GM12878 (cell line): Measurements from ENCODE around the gene TSSC4. TPM values are rescaled to one million over a fixed set of nuclear protein-coding genes. Genes with fewer than 3 reads are reported as not detected.
"Not testable (repeated sequence)": the region's sequence is repeated elsewhere in the genome, so short reads cannot be mapped to it uniquely, and the experiment has no call there.

Source experiments
- ATAC-seq: fragments of 200-7000 bp; cut with Tn5 transposase; 3 replicates; pipeline ENCODE4 v1.9.1; 2020; ENCODE audit warnings: mild to moderate bottlenecking, moderate library complexity
- BruUV-seq: library from RNA; stranded (reverse); fragments of 400-500 nt; replicated peaks from 2 replicates; lab custom pipeline; 2021; lab: Mats Ljungman, UMichigan
- CTCF ChIA-PET: fragments of 300-600 bp; sonication (Branson Sonifier 250); formaldehyde crosslinking; extraction: SDS; loops from one replicate; lab custom pipeline; 2021; ENCODE audit warnings: inconsistent platforms; lab: Yijun Ruan, JAX
- POLR2A ChIA-PET: fragments of 350-600 bp; formaldehyde crosslinking; extraction: SDS; loops from one replicate; lab custom pipeline; 2021; ENCODE audit warnings: inconsistent platforms; lab: Charles Lee
- RAD21 ChIA-PET: fragments of 300-600 bp; sonication (Branson Sonifier 250); formaldehyde crosslinking; loops from one replicate; lab custom pipeline; 2023; ENCODE audit warnings: antibody characterized with exemption; ENCODE audit not compliant: unreplicated experiment; lab: Charles Lee
- SMC1A ChIA-PET: fragments of 300-600 bp; sonication (Branson Sonifier 250); formaldehyde crosslinking; loops from one replicate; lab custom pipeline; 2023; ENCODE audit not compliant: unreplicated experiment, uncharacterized antibody; lab: Charles Lee
- DNase-seq: peaks from one replicate; pipeline ENCODE4 v3.0.0-alpha.2; 2011; ENCODE audit warnings: low read depth, low spot score
- FAIRE-seq: peaks from 3 replicates; lab custom pipeline; 2011; peaks lifted over from hg19 to GRCh38; lab: Jason Lieb, UNC
- H2AFZ ChIP-seq: 2 replicates; pipeline ENCODE4 v1.6.0; 2011; ENCODE audit warnings: low read depth, low read length, control low read depth; ENCODE audit not compliant: control insufficient read depth
- H3K27ac ChIP-seq: 2 replicates; pipeline ENCODE4 v1.5.1; 2011; ENCODE audit warnings: control low read depth; ENCODE audit not compliant: control insufficient read depth, insufficient read depth
- H3K27me3 ChIP-seq, 2 experiments: replicated peaks in 1 of 2; 2 replicates each; pipeline versions ENCODE4 v1.6.0 to v1.6.1; 2011; ENCODE audit warnings: low read length in 1 of 2; ENCODE audit not compliant: control insufficient read depth in 2 of 2, insufficient read depth in 2 of 2
- H3K36me3 ChIP-seq, 2 experiments: 2 replicates each; pipeline ENCODE4 v1.5.1; 2011; ENCODE audit warnings: low read length in 1 of 2; ENCODE audit not compliant: control insufficient read depth in 2 of 2, insufficient read depth in 2 of 2
- H3K4me1 ChIP-seq: 2 replicates; pipeline ENCODE4 v1.6.1; 2011; ENCODE audit warnings: mild to moderate bottlenecking, low read length, moderate library complexity, mixed read lengths; ENCODE audit not compliant: control insufficient read depth, insufficient read depth
- H3K4me2 ChIP-seq: 2 replicates; pipeline ENCODE4 v1.6.0; 2011; ENCODE audit warnings: control low read depth; ENCODE audit not compliant: control insufficient read depth, insufficient read depth
- H3K4me3 ChIP-seq: fragments of 200-600 bp; sonication (generic); 2 replicates; pipeline ENCODE4 v1.5.1; 2016
- H3K79me2 ChIP-seq: 2 replicates; pipeline ENCODE4 v1.6.0; 2011; ENCODE audit warnings: low read length; ENCODE audit not compliant: control insufficient read depth, insufficient read depth
- H3K9ac ChIP-seq: 2 replicates; pipeline ENCODE4 v1.8.0; 2011; ENCODE audit warnings: low read length, control low read depth, mixed read lengths; ENCODE audit not compliant: control insufficient read depth, insufficient read depth
- H3K9me3 ChIP-seq: replicated peaks from 3 replicates; pipeline ENCODE4 v1.5.1; 2011; ENCODE audit warnings: mild to moderate bottlenecking, low read length; ENCODE audit not compliant: control insufficient read depth, insufficient read depth
- H4K20me1 ChIP-seq: 2 replicates; pipeline ENCODE4 v1.6.0; 2011; ENCODE audit not compliant: control insufficient read depth, insufficient read depth
- ATF2 ChIP-seq: IDR thresholded peaks from 2 replicates; pipeline ENCODE4 v1.6.1; 2012; ENCODE audit warnings: low read length, inconsistent platforms
- CUX1 ChIP-seq: IDR thresholded peaks from 2 replicates; pipeline ENCODE4 v1.6.1; 2012; ENCODE audit warnings: improper control_type of control experiment, low read depth, low read length; ENCODE audit not compliant: insufficient replicate concordance
- GATAD2B ChIP-seq: fragments of 450-650 bp; conservative IDR thresholded peaks from 2 replicates; pipeline ENCODE4 v1.6.1; 2017; ENCODE audit warnings: low read depth, mild to moderate bottlenecking, moderate library complexity
- IKZF2 ChIP-seq, 2 experiments: fragments of 450-650 bp; IDR thresholded peaks; 2 replicates each; pipeline ENCODE4 v1.6.1; 2017; ENCODE audit warnings: mild to moderate bottlenecking in 2 of 2, moderate library complexity in 2 of 2
- MYB ChIP-seq: fragments of 150-350 bp; IDR thresholded peaks from 2 replicates; pipeline ENCODE4 v1.6.1; 2014; ENCODE audit warnings: mild to moderate bottlenecking, low read depth, low read length, borderline replicate concordance
- STAT3 ChIP-seq: IDR thresholded peaks from 2 replicates; pipeline ENCODE4 v1.6.1; 2011; ENCODE audit warnings: low read depth, low read length, improper control_type of control experiment
- ZZZ3 ChIP-seq: IDR thresholded peaks from 2 replicates; pipeline ENCODE4 v1.6.1; 2011; ENCODE audit warnings: low read depth; ENCODE audit not compliant: control insufficient read depth, insufficient read length
- WGBS: methylation state at CpG from one replicate; pipeline ENCODE4 v1.1.6; 2016; ENCODE audit warnings: low lambda C conversion rate; ENCODE audit not compliant: insufficient replicate concordance, insufficient coverage; ENCODE audit errors: missing lambda C conversion rate; 5-methylcytosine and 5-hydroxymethylcytosine counted together
- in situ Hi-C: fragments of 300-500 bp; cut with MboI; formaldehyde crosslinking; loops from 9 replicates; pipeline ENCODE4 v1.14.3; 2018; ENCODE audit warnings: mixed read lengths
- intact Hi-C: fragments of 100-400 bp; cut with micrococcal nuclease; formaldehyde crosslinking; loops from one replicate; pipeline ENCODE4 v1.14.2; 2022; ENCODE audit not compliant: unreplicated experiment
- polyA plus RNA-seq, 11 experiments: library from polyadenylated mRNA; depleted of rRNA in 4 of 11; unstranded in 6 of 11; stranded (reverse) in 5 of 11; fragments of >200 nt; fragmentation: Nextera tagmentation in 4 of 11; fragmentation: Illumina TruSeq in 1 of 11; extraction: Ambion mirVana in 4 of 11; extraction: Trizol in 1 of 11; gene quantifications; 1 replicate in 1 of 11; 2 replicates in 10 of 11; pipeline versions ENCODE4 v1.2.1 to v1.2.3, GENCODE V29; 2011 to 2016; ENCODE audit warnings: inconsistent platforms in 2 of 11, missing spikeins in 2 of 11, low read depth in 1 of 11
- total RNA-seq, 4 experiments: library from RNA; depleted of rRNA in 3 of 4; stranded (reverse); fragments of >200 nt in 3 of 4; fragmentation: Illumina TruSeq in 1 of 4; extraction: Trizol in 1 of 4; gene quantifications; 2 replicates each; pipeline versions ENCODE4 v1.2.1 to v1.2.3, GENCODE V29; 2013 to 2021

The TSSC4 gene
- total and polyA plus RNA-seq, 10 of the 15 experiments (the other 5 are each of a cell fraction or from before 2014, with no cell fraction given): 0.69 to 70.1 (median 25.7) TPM

- ChIA-PET POLR2A (no interaction called here), RAD21 (no interaction called here), SMC1A (no interaction called here), CTCF (no interaction called here)
- Histone ChIP-seq H2AFZ (no peak overlapping the region), H3K4me1 (no peaks in the 10 kb centered on the region), H3K4me3 (no peak overlapping the region), H3K27ac (no peak overlapping the region), H3K36me3 (no peaks in the 10 kb centered on the region), H4K20me1 (no peaks in the 10 kb centered on the region), H3K9ac (no peak overlapping the region), H3K27me3 (no peaks in the 10 kb centered on the region; a peak in 2 of 4 replicates), H3K9me3 (no peaks in the 10 kb centered on the region), H3K4me2 (no peak overlapping the region), H3K79me2 (no peaks in the 10 kb centered on the region)
- ATAC-seq (no peak), DNase-seq (no peak), FAIRE-seq (no peak)
- in situ Hi-C loops (no loop called here), intact Hi-C loops (no loop called here)
- WGBS: 19% methylated on average over 8 of the region's 8 CpGs
- BruUV-seq: no TSS peak
- TF ChIP-seq GATAD2B (no peak), ATF2 (no peak), STAT3 (no peak), CUX1 (no peak), IKZF2 (IDR thresholded peaks at IDR 0.05) (no peak), ZZZ3 (no peak), MYB (no peak)
These were observed 43.3 kb upstream of the TSSC4 start for GRCh38 chr11:2357246-2357645.

GRCh38 chr11:2357651-2358050 is 42.9 kb upstream of the TSSC4 start:
- H3K27me3 ChIP-seq, H3K9me3 ChIP-seq, H3K36me3 ChIP-seq, FAIRE-seq, H3K4me1 ChIP-seq, SMC1A ChIA-PET, BruUV-seq, H2AFZ ChIP-seq, intact Hi-C loops, H3K27ac ChIP-seq, CTCF ChIA-PET, H3K4me2 ChIP-seq, H4K20me1 ChIP-seq, H3K9ac ChIP-seq, DNase-seq, H3K4me3 ChIP-seq, POLR2A ChIA-PET, H3K79me2 ChIP-seq, in situ Hi-C loops, RAD21 ChIA-PET, ATAC-seq: not testable (repeated sequence)
- 45% methylated on average over 11 of the region's 13 CpGs for WGBS
